ENCODE results near the gene PHLDA2.
"Not testable (repeated sequence)": the region's sequence is repeated elsewhere in the genome, so short reads cannot be mapped to it uniquely, and the experiment has no call there.

Gene PHLDA2

DNA sequence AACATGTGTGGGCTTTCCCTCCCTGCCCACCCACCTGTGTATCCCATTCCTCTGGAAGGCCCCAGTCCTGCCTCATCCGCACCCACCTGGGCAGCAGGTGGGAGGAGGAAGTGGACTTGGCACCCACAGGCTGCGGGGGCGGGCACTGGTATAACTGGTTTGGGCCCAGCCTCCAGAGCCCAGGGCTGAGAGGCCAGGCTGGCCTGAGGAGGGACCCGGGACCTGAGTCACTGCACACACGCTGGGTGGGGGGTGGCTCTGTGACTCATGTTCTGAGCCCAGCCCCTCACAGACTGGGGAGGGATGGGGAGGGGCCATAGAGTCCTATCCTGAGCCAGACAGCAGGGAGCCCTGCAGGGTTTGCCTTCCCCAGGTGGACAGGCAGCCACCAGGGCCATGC lies 16.7 kb downstream of the PHLDA2 start:
- no peak for DNase-seq

DNA sequence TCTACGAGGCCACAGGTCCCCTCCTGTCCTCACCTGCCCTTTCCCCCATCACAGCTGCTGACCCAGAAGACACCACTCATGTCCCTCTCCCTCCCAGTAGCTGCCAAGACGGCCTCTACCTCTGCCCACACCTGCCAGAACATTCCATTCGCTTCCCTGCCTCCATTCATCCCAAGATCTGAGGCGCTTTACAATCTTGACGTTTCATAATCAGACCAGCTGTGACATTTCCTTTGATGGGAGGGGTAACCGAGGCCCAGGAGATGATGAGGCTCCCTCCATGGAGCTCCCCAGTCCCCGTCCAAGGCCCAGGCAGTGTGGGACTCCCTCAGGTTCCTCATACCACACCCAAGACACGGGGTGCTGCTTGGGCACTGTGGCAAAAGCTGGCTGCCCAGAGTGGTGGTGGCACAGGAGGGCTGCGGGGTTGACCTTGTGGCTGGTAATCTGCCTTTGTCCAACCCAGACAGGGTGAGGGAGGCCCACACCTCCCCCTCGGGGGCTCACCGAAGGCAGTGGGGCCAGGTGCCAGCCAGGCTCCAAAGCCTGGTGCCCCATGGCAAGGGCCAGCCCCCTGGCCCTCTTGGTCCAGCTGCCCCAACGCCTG lies 17.3 kb downstream of the PHLDA2 start:
- DNase-seq, result no peak

DNA sequence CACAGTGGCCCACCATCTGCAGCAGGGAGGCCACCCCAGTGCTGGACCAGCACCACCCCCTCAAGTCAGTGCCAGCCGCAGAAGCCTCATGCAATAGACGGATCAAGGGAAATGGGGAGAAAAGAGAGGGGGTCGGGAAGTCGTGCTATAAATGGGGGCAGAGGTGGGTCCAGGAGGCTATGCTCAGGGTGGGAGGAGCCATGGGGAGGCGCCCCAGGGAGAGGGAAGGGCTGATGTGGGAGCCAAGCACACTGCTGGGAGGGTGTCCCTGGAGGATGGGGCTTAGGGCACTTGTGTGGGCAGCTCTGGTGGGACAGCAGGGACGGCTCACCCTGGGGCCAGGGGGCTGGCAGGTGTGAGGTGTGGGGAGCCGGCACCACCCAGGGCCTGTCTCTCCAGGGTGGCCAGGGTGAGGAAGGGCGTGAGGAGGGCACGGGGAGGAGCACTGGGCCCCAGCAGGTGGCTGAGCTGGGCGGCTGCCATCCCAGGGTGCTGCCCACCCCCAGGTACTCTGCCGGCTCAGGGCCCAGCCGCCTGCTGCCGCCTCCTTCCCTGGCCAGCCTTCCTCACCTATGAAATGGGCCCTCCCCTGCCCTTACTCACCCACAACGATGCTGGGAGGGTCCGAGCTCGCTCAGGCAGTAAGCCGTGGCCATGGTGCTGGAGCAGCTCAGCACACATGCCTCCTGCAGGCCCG lies 18.0 kb downstream of the PHLDA2 start:
- no peak for DNase-seq

DNA sequence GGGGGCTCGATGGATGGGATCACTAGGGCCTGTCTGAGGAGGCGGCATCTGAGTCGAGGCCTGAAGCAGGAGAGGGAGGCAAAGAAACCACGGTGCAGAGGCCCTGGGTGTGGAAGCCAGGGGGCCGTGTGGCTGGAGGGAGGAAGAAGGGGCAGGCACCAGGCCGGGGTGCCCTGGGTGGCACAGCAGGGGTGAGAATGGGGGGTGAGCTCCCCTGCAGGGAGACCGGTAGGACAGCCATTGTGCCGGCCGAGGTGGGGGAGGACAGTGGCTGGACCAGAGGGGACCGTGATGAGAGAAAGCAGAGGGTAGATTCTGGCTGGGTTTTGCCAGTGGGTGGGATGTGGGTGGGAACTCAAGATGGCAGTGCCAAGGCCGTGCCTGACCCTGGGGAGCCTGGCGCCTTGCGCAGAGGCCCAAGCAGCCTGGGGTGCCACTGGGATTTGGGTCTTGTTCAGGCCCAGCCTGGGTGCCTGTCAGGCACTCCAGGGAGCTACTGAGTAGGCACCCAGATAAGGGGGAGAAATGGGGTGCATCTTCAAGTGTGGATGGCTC lies 18.7 kb downstream of the PHLDA2 start:
- no peak for DNase-seq

DNA sequence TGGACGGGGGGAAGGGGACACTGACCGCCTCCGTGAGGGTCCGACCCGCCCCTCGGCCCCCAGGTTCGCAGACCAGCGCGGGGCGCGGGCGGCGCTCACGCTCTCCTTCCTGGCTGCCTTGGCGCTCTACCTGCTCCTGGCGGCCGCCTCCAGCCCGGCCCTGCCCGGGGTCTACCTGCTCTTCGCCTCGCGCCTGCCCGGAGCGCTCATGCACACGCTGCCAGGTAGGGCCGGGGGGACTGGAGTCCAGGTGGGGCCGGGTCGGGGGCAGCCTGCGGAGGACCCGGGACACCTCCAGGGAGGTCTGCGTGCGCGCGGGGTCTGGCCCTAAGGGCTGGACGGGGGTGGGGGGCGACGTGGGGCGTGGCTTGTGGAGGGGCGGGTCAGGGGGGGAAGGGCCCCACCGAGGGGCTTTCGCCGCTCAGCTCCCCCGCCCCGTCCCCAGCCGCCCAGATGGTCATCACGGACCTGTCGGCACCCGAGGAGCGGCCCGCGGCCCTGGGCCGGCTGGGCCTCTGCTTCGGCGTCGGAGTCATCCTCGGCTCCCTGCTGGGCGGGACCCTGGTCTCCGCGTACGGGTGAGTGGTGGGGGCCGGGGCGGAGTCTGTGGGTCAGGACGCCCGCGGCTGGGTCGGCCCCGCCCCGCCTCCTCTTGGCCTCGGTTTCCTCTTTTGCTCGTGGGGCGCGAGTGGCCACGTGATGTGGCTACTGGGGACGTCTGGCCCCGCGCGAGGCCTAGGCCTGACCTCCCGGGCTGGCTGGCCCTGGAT lies 19.9 kb downstream of the PHLDA2 start:
- DNase-seq, result no peak

DNA sequence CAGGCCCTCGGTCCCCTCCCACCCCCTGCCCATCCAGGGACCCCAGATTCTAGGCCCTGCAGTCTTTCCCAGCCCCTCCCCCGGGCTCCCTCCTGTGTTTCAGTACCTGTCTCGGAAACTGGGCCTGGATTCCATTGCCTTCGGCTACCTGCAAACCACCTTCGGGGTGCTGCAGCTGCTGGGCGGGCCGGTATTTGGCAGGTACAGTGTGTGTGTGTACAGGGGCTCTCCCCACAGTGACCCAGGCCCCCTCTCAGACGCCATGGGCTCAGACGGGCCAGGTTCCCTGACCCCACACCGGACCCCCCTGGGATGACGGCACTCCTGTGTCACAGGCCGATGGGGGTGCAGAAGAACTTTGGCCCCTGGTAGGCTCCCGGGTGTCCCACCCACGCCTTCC lies 21.1 kb downstream of the PHLDA2 start:
- DNase-seq, result no peak

DNA sequence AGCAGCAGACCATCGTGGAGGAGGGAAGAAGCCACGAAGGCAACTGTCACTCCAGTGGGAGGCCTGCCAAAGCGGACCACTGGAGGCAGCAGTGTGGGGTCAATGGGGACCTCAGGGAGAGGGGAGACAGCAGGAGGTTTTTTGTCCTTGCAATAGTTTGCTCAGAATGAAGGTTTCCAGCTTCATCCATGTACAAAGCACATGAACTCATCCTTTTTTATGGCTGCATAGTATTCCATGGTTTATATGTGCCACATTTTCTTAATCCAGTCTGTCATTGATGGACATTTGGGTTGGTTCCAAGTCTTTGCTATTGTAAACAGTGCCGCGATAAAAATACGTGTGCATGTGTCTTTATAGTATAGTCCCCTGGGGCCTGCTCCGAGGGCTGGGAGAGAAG lies 23.9 kb downstream of the PHLDA2 start:
- not testable (repeated sequence) for DNase-seq

DNA sequence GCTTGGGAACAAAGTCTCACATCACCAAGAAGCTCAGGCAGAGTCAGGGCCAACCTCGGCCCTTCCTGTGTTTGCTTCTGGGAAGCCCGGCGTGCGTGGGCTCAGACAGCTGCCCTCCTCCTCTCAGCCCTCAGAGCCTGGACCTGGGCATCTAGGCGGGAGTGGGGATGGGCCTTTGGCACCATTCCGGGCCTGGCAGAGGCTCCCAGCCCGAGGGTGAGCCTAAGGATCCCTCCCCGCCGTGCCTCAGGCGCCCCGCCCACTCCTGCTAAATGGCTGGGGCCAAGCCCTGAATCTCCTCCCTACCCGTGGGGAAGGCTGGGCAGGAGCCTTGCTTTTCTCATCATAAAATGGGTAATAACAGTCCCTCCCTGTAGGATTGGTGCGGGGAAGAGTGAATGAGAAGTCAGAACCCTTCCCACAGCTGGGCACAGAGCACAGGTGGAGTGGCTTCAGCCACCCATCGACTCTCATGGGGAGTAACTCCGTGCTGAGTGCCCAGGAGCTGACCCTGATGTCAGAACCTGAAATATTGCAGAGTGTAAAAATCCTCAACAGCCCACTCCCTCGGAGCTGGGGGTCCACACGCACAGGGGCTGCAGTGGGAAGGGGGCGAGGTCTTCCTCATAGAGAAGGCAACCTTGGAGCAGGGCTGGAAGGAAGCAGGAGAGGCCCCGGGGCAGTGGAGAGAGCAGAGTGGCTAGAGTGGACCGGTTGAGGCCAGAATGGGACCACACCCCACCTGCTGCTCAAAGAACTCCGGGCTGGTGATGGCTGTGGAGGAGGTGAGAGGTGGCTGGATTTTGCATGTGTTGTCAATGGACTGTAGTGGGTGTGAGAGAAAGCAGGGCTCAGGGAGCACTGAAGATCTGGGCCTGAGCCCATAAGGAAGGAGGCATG lies 24.8 kb downstream of the PHLDA2 start:
- DNase-seq, result no peak

DNA sequence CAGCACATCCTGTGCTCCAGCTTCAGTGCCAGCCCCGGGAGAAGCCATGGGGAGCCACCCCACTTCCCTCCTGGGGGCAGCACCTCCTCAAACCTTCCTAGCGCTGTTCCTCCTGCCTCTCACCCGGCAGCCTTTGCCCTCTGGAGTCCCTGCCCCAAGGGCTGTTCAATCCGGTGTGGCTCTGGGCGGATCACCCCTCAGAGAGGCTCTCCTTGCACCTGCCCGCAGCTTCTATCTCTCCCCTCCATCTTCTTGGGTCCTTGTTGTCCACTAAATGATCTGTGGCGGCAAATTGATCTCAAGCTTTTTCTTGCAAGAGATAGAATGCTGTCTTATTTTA lies 25.6 kb downstream of the PHLDA2 start:
- DNase-seq, result no peak

DNA sequence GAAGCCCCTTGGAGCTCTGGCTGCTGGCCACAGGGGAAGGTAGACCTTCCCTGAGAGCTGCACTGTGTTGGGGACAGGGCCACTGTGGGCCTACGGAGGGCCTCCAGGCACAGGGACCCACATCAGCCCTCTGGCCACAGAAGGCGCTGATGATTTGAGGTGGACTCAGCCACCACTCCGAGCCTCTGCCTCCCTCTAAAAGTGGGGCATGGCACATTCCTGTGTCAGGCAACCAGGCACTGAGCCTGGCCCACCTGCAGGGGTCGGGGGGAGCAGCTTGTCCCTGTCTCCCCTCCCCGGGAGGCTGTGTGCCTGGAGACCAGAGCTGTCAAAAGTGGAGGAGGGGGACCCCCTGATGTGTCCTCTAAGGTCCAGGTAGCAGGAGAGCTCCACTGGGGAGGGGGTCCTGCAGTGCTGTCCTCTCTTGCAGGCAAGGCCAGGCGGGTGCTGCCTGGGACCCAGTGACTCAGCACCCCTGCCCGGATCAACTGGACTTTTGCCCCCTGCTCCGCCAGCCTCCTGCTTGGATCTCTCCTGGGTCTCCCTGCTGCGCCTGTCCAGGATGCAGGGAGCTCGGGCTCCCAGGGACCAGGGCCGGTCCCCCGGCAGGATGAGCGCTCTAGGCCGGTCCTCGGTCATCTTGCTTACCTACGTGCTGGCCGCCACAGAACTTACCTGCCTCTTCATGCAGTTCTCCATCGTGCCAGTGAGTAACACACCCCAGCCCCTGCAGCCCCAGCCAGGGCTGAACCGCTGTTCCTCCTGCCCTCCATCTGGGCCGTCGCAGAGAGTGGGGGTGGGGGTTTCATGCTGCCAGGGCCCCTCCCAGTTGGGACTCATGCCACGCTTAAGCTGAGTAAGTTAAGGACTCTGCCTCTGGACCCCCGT lies 26.2 kb downstream of the PHLDA2 start:
- no peak for DNase-seq

DNA sequence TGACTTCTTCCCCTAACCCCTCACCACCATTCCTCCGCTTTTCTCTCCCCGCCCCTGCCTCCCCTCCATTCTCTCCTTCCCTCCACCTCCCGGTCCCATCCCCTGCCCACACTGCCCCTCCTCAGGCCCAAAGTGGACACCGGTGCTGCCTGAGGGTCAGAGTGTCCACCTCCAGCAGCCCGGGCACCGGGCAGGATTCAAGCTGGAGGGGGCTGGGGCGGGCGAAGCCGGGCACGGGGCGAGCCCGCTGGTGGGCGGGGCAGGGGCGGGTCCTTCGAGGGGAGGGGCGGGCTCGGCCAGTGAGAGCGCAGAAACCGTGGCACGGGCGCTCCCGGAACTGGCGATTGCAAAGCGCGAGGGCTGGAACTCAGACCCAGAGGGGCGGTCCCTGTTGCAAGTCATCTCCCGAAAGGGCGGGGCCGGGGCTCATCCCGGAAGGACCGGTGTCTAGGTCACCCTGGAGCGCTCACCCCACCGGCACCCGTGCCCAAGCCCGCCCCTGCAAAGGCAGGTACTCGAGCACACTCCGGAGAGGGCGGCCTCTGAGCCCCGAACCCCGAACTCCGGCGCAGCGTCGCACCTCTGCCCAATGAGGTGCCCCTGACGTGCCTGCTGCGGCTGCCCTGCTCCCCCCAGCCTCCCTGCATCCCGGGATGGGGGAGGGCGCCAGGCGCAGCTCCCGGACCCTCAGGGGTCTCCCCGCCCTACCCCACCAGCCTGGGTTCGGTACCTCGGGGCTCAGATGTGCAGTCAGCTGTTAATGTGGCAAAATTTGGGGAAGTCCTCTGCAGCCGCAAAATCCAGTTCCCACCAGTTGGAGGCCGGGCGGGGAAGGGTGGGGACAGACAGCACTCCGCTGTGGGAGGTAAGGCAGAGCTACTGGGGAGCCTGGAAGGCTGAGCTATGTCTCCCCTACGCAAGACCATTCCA lies 27.1 kb downstream of the PHLDA2 start:
- DNase-seq, result peak; percentile 95

DNA sequence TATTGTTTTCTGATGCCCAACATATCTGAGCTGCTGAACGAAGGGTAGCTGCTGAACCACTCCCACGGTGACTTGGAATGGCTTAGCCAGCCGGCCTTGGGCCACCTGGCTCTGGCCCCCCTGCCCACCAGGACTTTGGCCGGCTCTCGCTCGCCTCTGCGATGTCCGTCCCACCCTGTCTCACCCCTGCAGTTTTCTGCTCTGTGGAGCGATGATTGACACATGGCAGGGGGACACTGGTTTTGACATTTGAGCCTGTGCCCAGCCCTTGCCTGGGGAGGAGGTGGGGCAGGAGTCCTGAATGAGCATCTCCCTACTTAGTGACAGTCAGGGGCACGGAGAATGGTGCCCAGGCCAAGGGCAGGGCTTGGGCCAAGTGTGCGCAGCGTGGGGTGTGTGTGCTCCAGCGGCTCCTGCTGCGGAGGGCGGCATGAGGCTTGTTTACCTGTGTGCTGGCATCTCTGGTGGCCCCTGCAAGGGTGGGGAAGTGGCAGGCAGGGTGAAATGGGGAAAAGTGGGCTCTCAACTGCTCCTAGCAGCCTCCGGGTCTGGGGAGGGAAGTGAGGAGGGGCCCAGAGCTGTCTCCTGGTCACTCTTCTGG lies 27.9 kb downstream of the PHLDA2 start:
- no peak for DNase-seq

DNA sequence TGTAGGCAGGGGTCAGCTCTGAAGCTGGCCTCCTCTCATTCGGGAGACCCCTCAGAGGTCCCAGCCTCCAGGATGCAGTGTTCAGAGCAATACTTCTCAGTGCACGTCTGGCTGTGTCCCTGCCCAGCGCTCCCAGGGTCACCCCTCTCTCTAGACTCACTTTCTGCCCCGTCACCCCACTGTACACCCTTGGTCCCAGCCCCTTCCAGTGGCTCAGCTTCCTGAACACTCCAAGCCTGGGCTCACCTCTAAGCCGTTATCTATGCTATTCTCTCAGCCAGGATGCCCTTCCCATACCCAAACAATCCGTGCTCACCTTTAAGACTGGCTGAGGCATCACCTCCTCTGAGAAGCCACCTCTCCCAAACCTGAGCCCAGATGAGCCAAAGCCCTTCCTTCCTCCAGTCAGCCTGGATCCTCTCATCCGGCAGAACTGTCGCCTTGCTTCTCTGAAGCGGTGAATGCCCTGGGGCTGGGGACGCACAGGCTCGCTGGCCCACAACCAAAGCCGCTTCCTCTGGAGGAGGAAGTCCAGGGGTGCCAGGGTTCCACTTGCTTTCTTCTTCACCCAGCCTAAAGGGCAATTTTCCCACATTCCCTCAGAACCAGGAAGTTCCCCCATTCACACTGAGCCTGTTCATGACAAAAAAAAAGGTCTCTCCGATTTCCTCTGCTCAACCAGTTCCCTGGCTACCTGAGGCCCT lies 30.0 kb downstream of the PHLDA2 start:
- no peak for DNase-seq

DNA sequence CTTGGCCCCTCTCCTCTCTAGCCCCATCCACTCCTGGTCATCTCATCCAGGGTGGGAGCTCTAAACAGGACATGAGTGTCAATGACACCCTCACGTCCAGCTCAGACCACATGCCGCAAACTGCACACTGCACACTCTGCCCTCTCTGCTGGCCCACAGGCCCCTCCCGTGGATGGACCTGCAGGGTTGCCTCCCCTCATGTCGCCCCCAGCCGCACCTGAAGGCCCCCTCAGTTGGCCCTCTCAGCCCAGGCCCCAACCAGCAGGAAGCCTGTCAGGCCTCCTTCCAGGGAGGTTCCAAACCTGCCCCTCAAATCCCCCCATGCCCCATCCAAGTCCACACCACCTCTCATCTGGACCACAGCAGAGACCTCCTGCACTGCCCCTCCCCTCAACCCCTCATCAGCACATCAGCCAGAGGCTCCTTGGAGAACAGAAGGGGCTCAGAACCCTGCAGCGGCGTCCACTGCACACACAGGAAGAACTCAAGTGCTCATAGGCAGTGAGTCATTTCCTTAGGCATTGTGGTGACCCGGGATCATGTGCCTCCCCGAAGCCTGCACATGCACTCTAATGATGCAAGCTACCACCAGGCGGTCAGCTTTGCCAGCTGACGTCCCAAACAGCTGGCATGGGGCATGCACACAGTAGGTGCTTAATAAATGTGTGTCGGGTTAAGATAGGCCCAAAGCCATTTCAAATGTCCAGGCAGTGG lies 30.7 kb downstream of the PHLDA2 start:
- DNase-seq, result peak; percentile 68

DNA sequence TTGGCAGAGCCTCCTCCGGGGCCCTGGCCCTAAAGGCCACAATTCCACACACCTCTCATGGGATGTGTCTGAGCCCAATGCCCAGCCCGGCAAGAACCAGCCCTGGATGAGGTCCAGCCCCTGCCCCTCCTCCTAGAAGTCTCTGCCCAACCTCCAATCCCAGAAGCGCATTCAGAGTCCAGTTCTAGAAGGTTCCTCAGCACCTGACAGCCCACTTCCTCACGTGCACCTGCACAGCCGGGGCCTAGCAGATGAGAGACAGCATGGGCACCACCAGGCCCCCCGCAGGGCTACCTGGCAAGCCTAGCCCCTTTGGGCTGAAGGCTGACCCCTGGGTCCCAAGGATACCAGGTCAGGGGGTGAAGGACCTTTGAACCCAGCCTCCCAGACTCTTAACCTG lies 32.2 kb downstream of the PHLDA2 start:
- DNase-seq, result no peak

DNA sequence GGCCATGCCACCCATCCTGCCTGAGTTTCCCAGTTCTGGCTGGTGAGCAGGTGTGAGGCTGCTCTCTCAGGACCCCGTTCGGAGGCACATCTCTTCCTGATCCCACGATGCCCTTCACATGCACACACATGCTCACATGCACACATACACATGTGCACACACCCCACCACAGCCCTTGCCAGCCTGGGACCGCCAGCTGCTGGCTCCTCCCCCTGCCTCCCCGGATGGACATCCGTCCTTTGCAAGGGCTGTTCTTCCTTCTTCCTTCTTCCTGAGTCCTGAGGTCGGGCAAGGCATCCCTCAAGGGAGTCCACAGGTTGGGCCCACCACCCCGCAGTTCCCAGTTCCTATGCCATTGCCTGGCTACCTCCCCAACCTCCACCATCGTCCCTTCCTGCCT lies 33.2 kb downstream of the PHLDA2 start:
- no peak for DNase-seq

DNA sequence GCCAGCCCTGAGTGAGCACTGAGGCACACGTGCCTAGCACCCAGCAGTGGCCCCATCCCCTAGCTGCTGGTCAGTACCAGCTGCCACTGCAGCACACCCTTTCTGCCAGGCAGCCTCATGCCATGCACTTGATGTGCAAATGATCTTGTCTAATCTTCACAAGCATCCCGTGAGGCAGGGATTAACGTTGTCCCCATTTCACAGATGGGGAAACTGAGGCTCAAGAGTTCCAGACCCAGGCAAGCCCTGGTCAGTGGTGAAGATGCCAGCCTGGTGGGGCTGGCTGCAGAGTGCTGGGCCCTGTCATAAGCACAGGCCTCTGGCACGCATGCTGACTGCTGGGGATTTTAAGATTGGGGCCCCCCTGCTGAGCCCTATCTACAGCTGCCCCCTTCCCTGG lies 35.3 kb downstream of the PHLDA2 start:
- no peak for DNase-seq

DNA sequence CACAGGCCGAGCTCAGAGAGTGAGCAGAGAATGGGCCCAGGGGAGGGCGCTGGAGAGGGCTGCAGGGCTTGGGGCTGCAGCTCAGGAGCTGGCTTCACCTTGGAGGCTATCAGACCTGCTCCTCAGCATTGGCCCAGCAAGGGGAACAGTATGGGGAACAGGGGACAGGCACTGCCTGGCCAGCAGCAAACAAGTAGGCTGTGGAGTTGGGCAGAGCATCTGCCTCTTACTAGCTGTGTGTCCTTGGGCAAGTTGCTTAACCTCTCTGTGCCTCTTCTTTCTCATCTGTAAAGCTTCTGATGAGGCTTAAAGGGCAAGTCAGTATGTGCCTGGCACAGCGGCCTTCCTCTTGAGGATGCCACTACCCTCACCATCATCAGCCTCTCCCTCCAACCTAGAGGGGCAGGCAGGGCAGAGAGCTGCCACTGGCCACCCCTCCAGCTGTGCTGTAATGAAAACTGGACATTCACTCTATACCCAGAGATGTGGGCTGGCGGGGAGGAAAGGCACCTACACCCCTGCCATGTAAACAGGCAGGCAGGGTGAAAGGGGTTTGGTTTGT lies 36.2 kb downstream of the PHLDA2 start:
- DNase-seq, result peak; percentile 54
